Erythroblast (primary cell): ENCODE results near the gene USP10.

Experiments used
- GATA1 ChIP-seq: IDR thresholded peaks from 2 replicates; pipeline ENCODE4 v1.6.1; 2011; ENCODE audit warnings: low read depth, mild to moderate bottlenecking, control low read depth, low read length, moderate library complexity
- POLR2A ChIP-seq: IDR thresholded peaks from 2 replicates; pipeline ENCODE4 v1.6.1; 2011; ENCODE audit warnings: mild to moderate bottlenecking, low read length

DNA sequence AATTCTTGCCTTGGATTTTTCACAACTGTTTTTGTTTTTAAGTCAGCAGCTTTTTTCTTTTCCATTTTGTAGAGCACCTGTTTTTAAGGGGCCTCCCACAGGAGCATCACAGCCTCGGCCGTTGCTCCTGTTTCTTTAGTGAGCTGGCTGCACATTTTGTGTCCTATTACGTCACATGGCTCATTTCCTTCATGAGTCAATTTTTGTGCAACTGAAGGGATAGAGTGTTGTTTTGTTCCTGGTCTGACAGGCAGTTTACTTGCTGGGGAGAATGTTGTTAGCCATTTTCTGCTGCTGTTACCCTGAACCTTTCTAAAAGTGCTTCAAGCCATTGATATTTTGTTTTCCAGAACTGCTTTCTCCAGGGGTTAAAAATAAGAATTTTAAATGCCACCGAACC lies 75.0 kb downstream of the USP10 start:
- TF ChIP-seq POLR2A (no peak), GATA1 (no peak)
